Caki2 (cell line): ENCODE results near the gene BABAM2. TPM values are rescaled to one million over a fixed set of nuclear protein-coding genes. Genes with fewer than 3 reads are reported as not detected.

Experiments
- DNase-seq: peaks from one replicate; pipeline ENCODE4 v3.0.0-alpha.2; 2015; ENCODE audit warnings: low read depth
- in situ Hi-C: cut with HindIII; loops from 2 replicates; pipeline ENCODE4 v1.10.0; 2016; ENCODE audit warnings: low sequenced_read_pairs, low pct_unique_long_range_greater_than_20kb, mixed read lengths
- total RNA-seq: library from RNA; depleted of rRNA; stranded (reverse); fragments of >200 nt; shearing (Covaris generic); gene quantifications from 2 replicates; pipeline ENCODE4 v1.2.3, GENCODE V29; 2014; ENCODE audit warnings: low replicate concordance

The BABAM2 gene
- total RNA-seq, 1 experiment from 2014 or later = 47.4 TPM

- in situ Hi-C loops = no loop called here
Measured at GRCh38 chr2:28282861-28283646, 392.5 kb downstream of the BABAM2 start.

DNA sequence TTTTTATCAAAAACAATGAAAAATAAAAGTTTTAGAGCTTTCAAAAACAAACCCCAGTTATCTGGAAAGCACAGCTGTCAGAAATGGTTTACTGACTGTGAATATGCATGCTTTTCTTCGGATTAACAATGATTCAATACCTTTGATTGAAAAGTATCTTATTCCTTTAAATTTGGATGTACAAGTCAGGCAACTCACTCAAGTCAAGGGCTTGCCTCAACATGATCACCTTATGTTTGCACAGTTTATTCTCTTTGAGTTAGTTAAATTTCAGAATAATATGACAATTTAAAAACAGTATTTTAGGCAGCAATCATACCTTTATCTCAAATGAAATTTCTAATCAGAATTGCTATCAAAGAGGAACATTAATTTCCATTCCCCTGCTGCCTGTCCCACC, 393.3 kb downstream of the BABAM2 start:
- no peak for DNase-seq
- in situ Hi-C loops = no loop called here

More at GRCh38 chr2:28282861-28283646, 392.5 kb downstream of the BABAM2 start:
- DNase-seq = peak; percentile 96

GRCh38 chr2:28286678-28287077, 396.1 kb downstream of the BABAM2 start:
- in situ Hi-C loops = no loop called here

GRCh38 chr2:28287256-28287915, 396.9 kb downstream of the BABAM2 start:
- DNase-seq = no peak
- in situ Hi-C loops = no loop called here

More at GRCh38 chr2:28286678-28287077, 396.1 kb downstream of the BABAM2 start:
- no peak for DNase-seq

DNA sequence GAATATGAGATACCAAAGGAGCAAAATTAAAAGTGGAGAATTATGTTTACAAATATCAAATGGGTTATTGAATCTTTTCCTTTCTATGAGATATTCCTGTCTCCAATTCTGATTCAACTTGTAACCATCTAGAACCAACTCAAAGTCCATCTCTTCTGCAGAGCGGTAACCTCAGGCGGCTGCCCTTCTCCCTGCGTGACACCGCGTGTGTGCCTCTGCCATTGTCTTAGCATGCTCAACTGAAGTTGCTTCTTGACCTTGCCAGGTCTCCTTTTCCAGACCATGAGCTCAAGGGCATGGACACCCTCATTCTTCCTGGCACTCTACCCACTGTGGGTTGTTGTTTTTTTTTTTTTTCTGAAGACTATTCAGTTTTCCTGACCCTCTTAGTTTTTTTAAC, 398.1 kb downstream of the BABAM2 start:
- DNase-seq = no peak
- in situ Hi-C loops = no loop called here

- no peak for DNase-seq
- in situ Hi-C loops = no loop called here
Measured at GRCh38 chr2:28291811-28292440, 401.4 kb downstream of the BABAM2 start.

DNA sequence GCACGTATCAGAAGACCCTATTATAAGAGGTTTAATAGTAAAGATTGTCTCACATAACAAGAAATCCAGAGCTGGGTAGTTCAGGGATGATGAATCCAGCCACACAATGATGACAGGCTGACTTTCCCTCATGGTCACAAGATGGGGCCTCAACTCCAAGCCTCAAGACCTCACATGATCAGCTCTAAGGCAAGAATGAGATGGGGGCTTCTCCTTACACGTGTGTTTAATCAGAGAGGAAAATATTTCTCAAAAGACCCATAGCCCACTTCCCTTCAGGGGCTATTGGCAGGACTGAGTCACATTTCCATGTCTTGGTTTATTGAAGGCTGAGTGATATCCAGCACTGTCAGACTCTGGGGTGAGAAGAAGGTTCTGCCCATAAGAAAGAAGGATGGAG, 402.0 kb downstream of the BABAM2 start:
- in situ Hi-C loops = no loop called here
- no peak for DNase-seq

- DNase-seq = no peak
- in situ Hi-C loops = no loop called here
Measured at GRCh38 chr2:28293416-28293815, 402.9 kb downstream of the BABAM2 start.

DNA sequence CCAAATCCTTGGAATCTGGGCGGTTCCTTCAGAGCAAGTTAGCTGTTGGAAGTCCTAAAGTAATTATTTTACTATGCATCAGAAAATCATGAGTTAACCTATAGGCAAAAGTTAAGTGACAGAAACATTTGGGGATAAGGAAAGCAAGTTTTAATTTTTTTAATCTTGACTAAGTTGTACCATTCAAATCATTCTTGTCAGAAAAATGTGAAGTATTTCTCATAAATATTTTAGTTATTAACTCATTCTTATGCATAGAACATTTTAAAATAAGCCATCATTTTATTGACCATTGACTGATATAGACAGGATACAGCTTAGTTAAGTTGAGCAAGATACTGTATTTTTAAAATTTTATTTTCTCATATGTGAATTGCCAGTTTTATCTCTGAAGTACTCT, 403.9 kb downstream of the BABAM2 start:
- in situ Hi-C loops = no loop called here
- DNase-seq = no peak

DNA sequence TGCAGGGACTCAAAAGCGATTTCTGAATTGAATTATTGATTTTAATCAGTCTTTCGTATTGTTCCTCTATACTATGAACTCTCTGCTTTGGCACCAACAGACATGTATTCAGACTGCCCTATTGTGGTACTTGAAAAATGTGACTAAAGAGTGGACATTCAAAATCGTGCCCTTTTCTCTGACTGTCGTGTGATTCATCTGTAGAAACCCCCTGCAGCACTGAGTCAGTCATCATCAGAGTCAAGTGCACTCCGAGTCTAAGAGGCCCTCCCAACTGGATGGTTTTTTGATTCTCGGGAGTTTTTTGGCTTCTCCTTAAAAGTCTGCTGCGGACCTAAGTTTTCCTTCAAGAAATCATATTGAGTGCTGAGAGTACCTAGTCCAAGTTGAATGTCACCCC, 405.7 kb downstream of the BABAM2 start:
- peak; percentile 58 for DNase-seq
- in situ Hi-C loops = no loop called here

DNA sequence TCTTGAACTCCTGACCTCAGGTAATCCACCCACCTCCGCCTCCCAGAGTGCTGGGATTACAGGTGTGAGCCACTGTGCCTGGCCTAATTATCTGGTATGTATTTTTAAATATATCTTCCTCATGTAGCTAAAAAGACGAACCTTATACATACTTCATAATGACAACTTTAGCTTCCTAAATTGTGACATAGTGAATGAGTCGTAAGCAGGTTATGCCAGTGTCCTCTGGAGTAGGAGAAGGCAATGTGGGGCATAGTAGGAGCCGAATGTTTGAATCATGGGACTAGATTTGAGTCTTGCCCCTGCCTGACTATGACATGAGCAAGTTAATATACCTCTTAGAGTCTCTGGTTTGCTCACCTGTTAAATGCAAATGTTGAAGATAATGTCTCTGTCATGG, 406.4 kb downstream of the BABAM2 start:
- peak; percentile 46 for DNase-seq
- in situ Hi-C loops = no loop called here

DNA sequence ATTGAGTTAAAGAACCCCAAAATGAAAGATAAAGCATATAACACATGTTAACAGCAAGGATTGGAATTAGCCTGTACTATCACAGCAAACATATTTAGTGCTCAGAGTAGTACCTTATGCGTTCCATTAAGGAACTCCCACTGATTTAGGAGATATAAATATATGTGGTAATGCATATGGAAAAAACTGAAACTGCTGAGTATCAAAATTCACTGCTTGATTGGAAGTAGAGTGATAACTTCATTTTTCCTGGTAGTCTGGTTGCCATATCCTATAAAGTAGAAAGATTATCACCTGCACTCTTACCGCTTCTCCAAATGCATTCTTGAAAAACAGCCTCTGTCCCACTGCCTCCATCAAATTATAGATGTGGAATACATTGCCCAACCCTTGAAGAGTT, 407.0 kb downstream of the BABAM2 start:
- in situ Hi-C loops = no loop called here
- DNase-seq = no peak

- no peak for DNase-seq
- in situ Hi-C loops = no loop called here
Measured at GRCh38 chr2:28298406-28298805, 407.9 kb downstream of the BABAM2 start.

- in situ Hi-C loops = no loop called here
- no peak for DNase-seq
Measured at GRCh38 chr2:28300485-28301341, 410.2 kb downstream of the BABAM2 start.

DNA sequence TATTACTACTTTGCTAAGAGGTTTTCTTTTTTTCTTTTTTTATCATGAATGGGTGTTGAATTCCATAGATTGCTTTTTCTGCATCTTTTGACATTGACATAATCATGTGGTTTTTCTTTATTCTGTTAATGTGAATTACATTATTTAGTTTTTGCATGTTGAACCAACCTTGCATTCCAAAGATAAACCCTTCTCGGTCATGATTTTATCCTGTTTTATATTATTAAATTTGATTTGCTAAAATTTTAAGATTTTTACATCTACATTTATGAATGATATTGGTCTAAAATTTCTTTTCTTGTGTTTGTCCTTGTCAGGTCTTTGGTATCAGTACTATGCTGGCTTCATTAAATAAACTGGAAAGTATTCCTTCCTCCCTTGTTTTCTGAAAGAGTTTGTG, 414.7 kb downstream of the BABAM2 start:
- in situ Hi-C loops = no loop called here
- no peak for DNase-seq

- DNase-seq = no peak
- in situ Hi-C loops = no loop called here
Measured at GRCh38 chr2:28310107-28310506, 419.6 kb downstream of the BABAM2 start.

DNA sequence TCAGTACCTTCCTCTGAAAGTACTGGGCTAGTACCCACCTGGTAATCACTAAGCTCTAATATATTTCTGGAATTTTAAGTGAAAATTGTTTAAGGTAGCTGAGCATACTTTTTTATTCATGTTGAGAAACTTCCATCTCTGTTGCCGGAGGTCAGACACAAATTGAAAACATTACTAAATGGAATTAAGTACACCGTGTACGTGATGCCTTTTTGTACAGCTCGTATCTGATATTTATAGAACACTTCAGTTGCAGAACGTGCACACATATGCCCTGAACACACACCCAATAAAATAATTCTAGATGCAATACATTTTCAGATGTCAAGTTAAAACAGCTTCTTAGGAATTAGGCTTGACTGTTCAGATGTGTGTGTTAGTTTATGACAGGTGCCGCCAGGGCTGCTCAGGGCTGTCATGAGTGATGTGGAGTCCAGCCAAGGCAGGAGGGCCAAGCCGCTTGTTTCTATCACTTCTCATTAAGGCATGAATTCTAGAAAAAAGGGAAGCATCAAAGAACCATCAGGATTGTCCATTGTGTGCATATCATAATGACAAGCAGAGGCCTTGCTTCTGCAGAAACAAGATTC, 421.2 kb downstream of the BABAM2 start:
- in situ Hi-C loops = no loop called here
- no peak for DNase-seq
